ENCODE data around the gene TNFAIP1.

The TNFAIP1 gene

DNA sequence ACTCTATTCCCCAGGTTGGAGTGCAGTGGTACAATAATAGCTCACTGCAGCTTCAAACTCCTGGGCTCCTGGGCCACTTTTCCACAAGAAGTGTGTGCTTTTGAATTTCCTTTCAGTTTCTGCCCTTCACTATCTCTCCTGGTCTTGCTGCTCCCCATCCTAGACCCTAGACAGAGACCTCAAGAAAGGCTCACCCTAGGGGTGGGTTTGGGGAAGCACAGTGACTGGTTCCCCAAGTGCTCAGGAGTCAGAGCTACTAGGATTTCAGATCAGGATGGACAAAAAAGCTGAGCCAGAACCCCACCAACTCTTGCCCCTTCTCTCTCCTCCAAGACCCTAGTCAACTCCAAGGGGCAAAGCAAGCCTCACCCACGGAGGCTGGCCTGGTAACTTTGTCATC is 31.0 kb downstream of the TNFAIP1 start:
- Histone ChIP-seq H3K79me2 (ENCODE audit: insufficient read depth, low read length) (no peaks in the 10 kb centered on the region), H4K20me1 (ENCODE audit: insufficient read depth, low read length) (peaks cover 5% of the 10 kb centered on the region), H3K9ac (ENCODE audit: low read depth, low read length) (no peak overlapping the region), H3K4me3 (ENCODE audit: low read depth in 1 of 2, low read length in 2 of 2) (no peak overlapping the region), H2AFZ (ENCODE audit: low read depth, low read length) (no peak overlapping the region), H3K36me3 (ENCODE audit: insufficient read depth, low read length) (peaks cover 14% of the 10 kb centered on the region), H3K4me2 (ENCODE audit: insufficient read depth, low read length) (no peak overlapping the region), H3K4me1 (ENCODE audit: insufficient read depth, low read length) (peaks cover under 1% of the 10 kb centered on the region; the same call in 1 of the 2 replicates), H3K9me3 (ENCODE audit: insufficient read depth, low read length, severe bottlenecking) (no peaks in the 10 kb centered on the region), H3K27me3 (ENCODE audit: insufficient read depth, low read length, poor library complexity) (no peaks in the 10 kb centered on the region), H3K27ac (ENCODE audit: low read length) (no peak overlapping the region)
- DNase-seq (no peak), ATAC-seq (ENCODE audit: insufficient read depth, low read depth) (no peak)
- TF ChIP-seq, protein P1, sequence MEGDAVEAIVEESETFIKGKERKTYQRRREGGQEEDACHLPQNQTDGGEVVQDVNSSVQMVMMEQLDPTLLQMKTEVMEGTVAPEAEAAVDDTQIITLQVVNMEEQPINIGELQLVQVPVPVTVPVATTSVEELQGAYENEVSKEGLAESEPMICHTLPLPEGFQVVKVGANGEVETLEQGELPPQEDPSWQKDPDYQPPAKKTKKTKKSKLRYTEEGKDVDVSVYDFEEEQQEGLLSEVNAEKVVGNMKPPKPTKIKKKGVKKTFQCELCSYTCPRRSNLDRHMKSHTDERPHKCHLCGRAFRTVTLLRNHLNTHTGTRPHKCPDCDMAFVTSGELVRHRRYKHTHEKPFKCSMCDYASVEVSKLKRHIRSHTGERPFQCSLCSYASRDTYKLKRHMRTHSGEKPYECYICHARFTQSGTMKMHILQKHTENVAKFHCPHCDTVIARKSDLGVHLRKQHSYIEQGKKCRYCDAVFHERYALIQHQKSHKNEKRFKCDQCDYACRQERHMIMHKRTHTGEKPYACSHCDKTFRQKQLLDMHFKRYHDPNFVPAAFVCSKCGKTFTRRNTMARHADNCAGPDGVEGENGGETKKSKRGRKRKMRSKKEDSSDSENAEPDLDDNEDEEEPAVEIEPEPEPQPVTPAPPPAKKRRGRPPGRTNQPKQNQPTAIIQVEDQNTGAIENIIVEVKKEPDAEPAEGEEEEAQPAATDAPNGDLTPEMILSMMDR (IDR thresholded peaks at IDR 0.05; ENCODE audit: borderline replicate concordance, extremely low read depth, low read length, poor library complexity, severe bottlenecking): no peak
- TF ChIP-seq EZH2 (IDR thresholded peaks at IDR 0.05; ENCODE audit: borderline replicate concordance, low read depth, low read length, severe bottlenecking): no peak

- Histone ChIP-seq H4K20me1 (ENCODE audit: insufficient read depth, low read length) (peaks cover 10% of the 10 kb centered on the region), H3K4me3 (ENCODE audit: low read depth in 1 of 2, low read length in 2 of 2) (no peak overlapping the region), H3K4me1 (ENCODE audit: insufficient read depth, low read length) (peaks cover 4% of the 10 kb centered on the region; the same call in 1 of the 2 replicates), H3K79me2 (ENCODE audit: insufficient read depth, low read length) (no peaks in the 10 kb centered on the region), H3K4me2 (ENCODE audit: insufficient read depth, low read length) (no peak overlapping the region), H2AFZ (ENCODE audit: low read depth, low read length) (no peak overlapping the region), H3K9me3 (ENCODE audit: insufficient read depth, low read length, severe bottlenecking) (no peaks in the 10 kb centered on the region), H3K27me3 (ENCODE audit: insufficient read depth, low read length, poor library complexity) (no peaks in the 10 kb centered on the region), H3K9ac (ENCODE audit: low read depth, low read length) (no peak overlapping the region), H3K36me3 (ENCODE audit: insufficient read depth, low read length) (peaks cover 8% of the 10 kb centered on the region), H3K27ac (ENCODE audit: low read length) (no peak overlapping the region)
- no peak for ATAC-seq (ENCODE audit: insufficient read depth, low read depth)
- no peak for DNase-seq
- TF ChIP-seq, protein P1 (IDR thresholded peaks at IDR 0.05; ENCODE audit: borderline replicate concordance, extremely low read depth, low read length, poor library complexity, severe bottlenecking): no peak
- TF ChIP-seq EZH2 (IDR thresholded peaks at IDR 0.05; ENCODE audit: borderline replicate concordance, low read depth, low read length, severe bottlenecking): no peak
These were observed 32.2 kb downstream of the TNFAIP1 start for GRCh38 chr17:28367641-28368305.

DNA sequence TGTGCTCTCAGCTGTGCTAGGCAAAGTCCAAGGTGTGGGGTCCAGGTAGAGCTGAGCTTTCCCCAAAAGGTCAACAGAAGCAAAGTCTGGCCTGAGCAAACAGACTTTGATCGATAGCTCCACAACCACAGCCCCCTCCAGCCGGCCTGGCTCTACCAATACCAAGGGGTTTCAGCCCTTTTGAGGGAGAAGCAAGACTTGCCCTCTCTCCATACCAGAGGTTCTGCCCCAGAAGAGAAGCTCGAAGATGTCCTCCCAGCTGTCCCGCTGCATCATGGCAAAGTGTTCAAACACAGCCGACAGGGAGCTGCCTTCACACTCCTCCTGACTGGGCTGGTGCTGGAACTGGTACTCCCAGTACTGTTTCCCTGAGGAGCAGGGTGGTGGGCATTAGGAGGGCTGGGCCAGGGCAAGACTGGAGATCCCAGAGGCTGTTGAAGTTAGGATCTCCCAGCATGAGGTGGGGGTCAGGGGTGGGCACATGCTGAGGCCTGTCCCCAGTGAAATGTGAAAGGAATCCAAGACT is 32.8 kb downstream of the TNFAIP1 start:
- no peak for ATAC-seq (ENCODE audit: insufficient read depth, low read depth)

More for the DNA sequence above, 32.8 kb downstream of the TNFAIP1 start:
- Histone ChIP-seq H3K4me3 (ENCODE audit: low read depth in 1 of 2, low read length in 2 of 2) (no peak overlapping the region), H2AFZ (ENCODE audit: low read depth, low read length) (no peak overlapping the region), H3K27me3 (ENCODE audit: insufficient read depth, low read length, poor library complexity) (no peaks in the 10 kb centered on the region), H4K20me1 (ENCODE audit: insufficient read depth, low read length) (peaks cover 13% of the 10 kb centered on the region), H3K4me2 (ENCODE audit: insufficient read depth, low read length) (no peak overlapping the region), H3K79me2 (ENCODE audit: insufficient read depth, low read length) (no peaks in the 10 kb centered on the region), H3K4me1 (ENCODE audit: insufficient read depth, low read length) (peaks cover 4% of the 10 kb centered on the region; the same call in 1 of the 2 replicates), H3K9ac (ENCODE audit: low read depth, low read length) (no peak overlapping the region), H3K9me3 (ENCODE audit: insufficient read depth, low read length, severe bottlenecking) (no peaks in the 10 kb centered on the region), H3K27ac (ENCODE audit: low read length) (no peak overlapping the region), H3K36me3 (ENCODE audit: insufficient read depth, low read length) (peaks cover 8% of the 10 kb centered on the region)
- TF ChIP-seq, protein P1 (IDR thresholded peaks at IDR 0.05; ENCODE audit: borderline replicate concordance, extremely low read depth, low read length, poor library complexity, severe bottlenecking): no peak
- TF ChIP-seq EZH2 (IDR thresholded peaks at IDR 0.05; ENCODE audit: borderline replicate concordance, low read depth, low read length, severe bottlenecking): no peak
- DNase-seq: no peak
